DMS 273 (cell line): Measurements from ENCODE around the gene OR51S1.
"Not testable (repeated sequence)": the region's sequence is repeated elsewhere in the genome, so short reads cannot be mapped to it uniquely, and the experiment has no call there.

Experiments
- DNase-seq: peaks from one replicate; lab custom pipeline; 2025; ENCODE audit not compliant: unreplicated experiment; lab: John Stamatoyannopoulos, UW

The OR51S1 gene

DNA sequence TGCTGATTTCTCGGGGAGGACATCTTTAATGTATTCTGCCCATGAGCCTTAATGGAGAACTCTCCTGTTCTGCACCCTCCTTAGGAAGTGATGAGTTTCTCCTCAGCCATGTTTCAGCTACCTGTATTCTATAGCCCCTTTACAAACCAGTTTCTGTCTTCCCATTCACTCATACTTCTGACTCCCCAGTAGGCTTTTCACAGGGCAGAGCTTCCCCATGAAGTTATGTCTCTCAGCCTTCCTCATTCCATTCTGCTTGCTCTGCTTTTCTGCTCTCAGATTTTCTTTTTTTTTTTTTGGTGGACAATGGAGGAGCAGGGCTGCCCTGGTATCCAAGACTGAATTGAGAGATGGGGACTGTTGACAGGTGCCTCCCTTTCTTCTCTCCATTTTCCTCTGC is 40.5 kb downstream of the OR51S1 start:
- no peak for DNase-seq

GRCh38 chr11:4804280-4804679 is 44.7 kb downstream of the OR51S1 start, which contains the start of gene OR52R1:
OR52R1 (minus strand) TSS chr11:4804380; CDS start chr11:4804380, 0 bp downstream.
- DNase-seq = no peak

DNA sequence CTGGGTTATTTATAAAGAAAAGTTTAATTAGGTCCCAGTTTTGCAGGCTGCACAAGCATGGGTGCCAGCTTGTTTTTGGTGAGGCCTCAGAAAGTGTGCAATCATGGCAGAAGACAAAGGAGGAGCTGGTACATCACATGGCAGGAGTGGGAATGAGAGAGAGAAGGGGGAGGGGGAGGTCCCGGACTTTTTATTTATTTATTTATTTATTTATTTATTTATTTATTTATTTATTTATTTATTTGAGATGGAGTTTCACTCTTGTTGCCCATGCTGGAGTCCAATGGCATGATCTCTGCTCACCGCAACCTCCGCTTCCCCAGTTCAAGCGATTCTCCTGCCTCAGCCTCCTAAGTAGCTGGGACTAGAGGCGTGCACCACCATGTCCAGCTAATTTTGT is 47.7 kb downstream of the OR51S1 start:
- not testable (repeated sequence) for DNase-seq

DNA sequence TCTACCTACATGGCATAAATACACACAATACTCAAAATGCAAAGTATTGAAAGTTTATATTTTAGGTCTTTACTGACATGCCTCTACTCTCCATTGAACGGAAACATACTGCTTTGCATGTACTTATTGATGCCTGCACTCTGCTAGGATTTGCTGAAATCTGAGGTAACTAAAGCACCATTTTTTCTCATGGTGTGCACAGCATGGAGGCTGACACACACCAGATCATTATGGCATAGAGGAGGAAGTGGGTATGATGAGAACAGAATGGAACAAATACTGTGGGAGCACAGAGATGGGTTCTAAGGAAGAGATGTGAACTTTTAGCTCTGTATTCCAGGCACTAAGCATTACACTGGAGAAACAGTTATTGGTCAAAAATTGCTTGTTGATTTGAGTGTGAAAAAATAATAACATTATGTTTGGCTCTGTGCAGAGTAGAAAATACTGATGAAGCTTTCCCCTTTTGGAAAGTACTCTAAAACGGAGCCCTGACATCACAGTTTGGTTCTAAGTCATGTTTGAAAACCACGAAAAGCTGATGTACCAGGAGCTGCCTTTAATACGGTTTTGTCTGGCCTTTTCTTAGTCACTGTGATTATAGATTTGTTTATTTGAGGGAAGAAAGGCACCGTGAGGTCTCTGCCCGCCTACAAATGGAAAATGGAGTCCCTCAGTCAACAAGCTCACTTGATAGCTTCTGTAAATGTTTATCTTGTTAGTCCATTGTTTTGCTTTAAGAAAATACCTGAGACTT is 50.4 kb downstream of the OR51S1 start:
- DNase-seq = no peak
